ENCODE data around the gene TFF2. TPM values are rescaled to one million over a fixed set of nuclear protein-coding genes. Genes with fewer than 3 reads are reported as not detected.
A peak's percentile ranks its signal among the peaks of the same experiment; 100 is the strongest.

Gene TFF2
- total and polyA plus RNA-seq, 7 donors: not detected

DNA sequence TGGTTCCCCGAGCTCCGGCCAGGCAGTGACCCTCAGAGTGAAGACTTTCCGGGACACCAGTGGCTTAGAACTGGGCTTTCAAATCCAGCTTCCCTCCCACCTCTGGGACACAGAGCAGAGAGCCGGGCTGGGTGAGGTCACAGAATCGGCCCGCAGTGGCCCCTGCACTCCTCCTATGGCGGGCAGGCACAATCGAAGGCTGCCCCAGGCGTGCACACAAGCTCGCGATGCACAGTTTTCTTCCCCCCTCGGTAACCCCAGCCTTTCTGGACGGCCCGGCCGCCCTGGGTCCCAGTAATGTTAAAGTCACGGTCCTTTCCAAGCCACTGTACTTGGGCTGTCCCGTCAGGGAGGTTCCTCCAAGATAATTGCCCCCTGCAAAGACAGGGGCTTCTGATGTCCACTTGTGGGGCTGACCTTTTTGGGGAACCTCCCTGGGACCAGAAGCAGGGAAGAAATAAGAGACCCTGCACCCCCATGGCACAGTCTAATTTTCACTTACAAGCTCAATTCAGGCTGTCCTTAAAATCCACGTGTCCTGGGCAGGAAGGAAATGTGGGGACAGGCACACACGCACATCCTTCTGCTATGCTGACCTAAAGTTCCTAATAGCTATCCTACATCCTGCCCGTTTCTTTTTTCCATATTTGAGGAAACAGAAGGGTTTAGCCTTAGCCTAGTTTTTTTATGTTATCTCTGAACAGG, 49.3 kb downstream of the TFF2 start:
- ATAC-seq: peak in 2 of 4 donors; percentile 34 to 63
- intact Hi-C loops (cut with DNase I): no loop called here
- no peak for TF ChIP-seq CTCF (IDR thresholded peaks at IDR 0.05)
- DNase-seq: no peak
- H3K36me3 ChIP-seq (ENCODE audit: insufficient read depth in 1 of 2, low read depth in 1 of 2): peaks cover 0 to 18% of the 10 kb centered on the region in 2 donors
- H3K4me3 ChIP-seq: no peak overlapping the region
- peaks cover 5% of the 10 kb centered on the region for H3K4me1 ChIP-seq
- peak overlapping the region; percentile 55 for H3K27ac ChIP-seq
- no peaks in the 10 kb centered on the region for H3K9me3 ChIP-seq
- WGBS, 3 donors: 69 to 70% (median 69%) methylated on average over 20 of the region's 20 CpGs
- peaks cover 0 to 6% (median 0%) of the 10 kb centered on the region in 3 donors for H3K27me3 ChIP-seq (ENCODE audit: insufficient read depth in 3 of 3, low read length in 2 of 3)

DNA sequence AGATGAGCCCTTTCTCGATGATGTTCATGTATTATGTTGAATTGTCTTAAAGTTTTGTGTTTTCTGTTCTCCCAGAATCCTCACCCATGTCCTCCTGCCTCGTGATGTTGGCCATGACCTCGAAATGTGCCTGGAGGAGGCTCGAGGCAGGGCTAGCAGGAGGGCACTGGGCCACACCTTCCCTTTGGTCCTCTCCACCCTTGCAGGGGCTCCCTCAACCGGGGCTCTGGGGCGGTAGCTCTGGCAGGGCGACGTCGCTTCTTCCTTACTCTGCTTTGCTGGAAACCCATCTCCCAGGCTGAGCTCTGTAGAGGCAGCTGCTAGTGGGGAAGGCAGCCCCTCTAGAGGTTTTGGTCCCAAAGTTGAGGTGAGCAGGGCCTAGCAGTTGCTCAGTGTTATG, 49.8 kb downstream of the TFF2 start:
- no peak overlapping the region for H3K4me3 ChIP-seq
- H3K27ac ChIP-seq: peak overlapping the region; percentile 55
- DNase-seq: no peak
- peaks cover 0 to 4% (median 0%) of the 10 kb centered on the region in 3 donors for H3K27me3 ChIP-seq (ENCODE audit: insufficient read depth in 3 of 3, low read length in 2 of 3)
- H3K9me3 ChIP-seq: no peaks in the 10 kb centered on the region
- no peak for ATAC-seq
- H3K36me3 ChIP-seq (ENCODE audit: insufficient read depth in 1 of 2, low read depth in 1 of 2): peaks cover 0 to 24% of the 10 kb centered on the region in 2 donors
- 81 to 89% (median 88%) methylated on average over 9 of the region's 9 CpGs for WGBS, 3 donors
- intact Hi-C loops (cut with DNase I): no loop called here
- peaks cover 5% of the 10 kb centered on the region for H3K4me1 ChIP-seq
- no peak for TF ChIP-seq CTCF (IDR thresholded peaks at IDR 0.05)

- Histone ChIP-seq H3K9me3 (no peaks in the 10 kb centered on the region), H3K27ac (no peak overlapping the region), H3K27me3 (ENCODE audit: insufficient read depth in 3 of 3, low read length in 2 of 3) (no peaks in the 10 kb centered on the region), H3K4me3 (no peak overlapping the region), H3K36me3 (ENCODE audit: insufficient read depth in 1 of 2, low read depth in 1 of 2) (peaks cover 0 to 30% of the 10 kb centered on the region in 2 donors), H3K4me1 (peaks cover 5% of the 10 kb centered on the region)
- intact Hi-C loops (cut with DNase I): no loop called here
- WGBS, 3 donors: 78 to 85% (median 85%) methylated on average over 7 of the region's 7 CpGs
- ATAC-seq (no peak), DNase-seq (no peak)
- TF ChIP-seq CTCF (IDR thresholded peaks at IDR 0.05): no peak
These were observed 50.7 kb downstream of the TFF2 start for GRCh38 chr21:42300045-42300583.

DNA sequence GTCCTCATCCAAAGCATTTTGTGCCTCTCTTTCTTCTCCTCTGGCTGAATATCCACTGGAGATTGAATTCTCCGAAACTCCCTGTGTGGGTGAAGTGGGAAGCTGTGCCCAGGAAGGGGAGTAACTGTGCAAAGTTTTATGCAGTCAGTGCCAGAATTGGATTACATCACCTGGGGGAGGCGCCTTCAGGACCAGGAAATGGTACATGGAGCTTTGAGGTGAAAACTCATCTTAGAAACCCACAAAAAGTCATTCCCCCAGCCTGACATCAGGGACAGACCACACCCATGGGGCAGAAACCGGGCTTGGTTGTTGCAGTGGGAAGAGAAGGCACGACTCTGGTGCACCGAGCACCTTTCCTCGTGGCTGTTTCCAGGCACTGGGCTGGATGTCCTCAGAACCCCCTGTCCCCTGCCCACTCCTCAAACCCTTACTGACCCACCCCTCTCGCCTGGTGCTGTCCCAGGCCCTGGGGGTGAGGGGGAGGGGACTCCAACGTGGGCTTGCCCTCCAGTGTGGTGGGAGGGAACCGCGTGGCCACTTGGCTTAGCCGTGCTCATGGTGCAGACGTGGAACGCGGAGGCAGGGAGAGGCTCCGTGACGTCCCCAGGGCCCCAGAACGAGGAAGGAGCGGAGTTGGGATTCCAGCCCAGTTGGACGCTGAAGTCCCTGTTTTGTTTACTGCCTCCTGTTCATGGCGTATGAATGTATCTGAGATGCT, 51.3 kb downstream of the TFF2 start:
- intact Hi-C loops (cut with DNase I): no loop called here
- H3K4me3 ChIP-seq: no peak overlapping the region
- 66 to 75% (median 68%) methylated on average over 19 to 20 of the region's 20 CpGs for WGBS, 3 donors
- ATAC-seq: peak in 2 of 4 donors; percentile 18 to 45
- H3K27ac ChIP-seq: peak overlapping the region; percentile 58
- TF ChIP-seq CTCF (IDR thresholded peaks at IDR 0.05): no peak
- peak in 1 of 2 donors; percentile 72 for DNase-seq
- H3K9me3 ChIP-seq: no peaks in the 10 kb centered on the region
- peaks cover 5% of the 10 kb centered on the region for H3K4me1 ChIP-seq
- H3K27me3 ChIP-seq (ENCODE audit: insufficient read depth in 3 of 3, low read length in 2 of 3): no peaks in the 10 kb centered on the region
- peaks cover 0 to 35% of the 10 kb centered on the region in 2 donors for H3K36me3 ChIP-seq (ENCODE audit: insufficient read depth in 1 of 2, low read depth in 1 of 2)

Measured in psoas muscle (tissue), 8 donors.